H1 (cell line): Measurements from ENCODE around the gene CRYBG3. TPM values are rescaled to one million over a fixed set of nuclear protein-coding genes. Genes with fewer than 3 reads are reported as not detected.

ENCODE experiments used
- CTCF ChIA-PET: fragments of 300-600 bp; sonication (Branson Sonifier 250); formaldehyde crosslinking; loops from one replicate; lab custom pipeline; 2021; ENCODE audit not compliant: partially characterized antibody; lab: Charles Lee
- POLR2A ChIA-PET: fragments of 300-600 bp; sonication (Branson Sonifier 250); formaldehyde crosslinking; loops from one replicate; lab custom pipeline; 2021; ENCODE audit warnings: inconsistent platforms; ENCODE audit not compliant: partially characterized antibody; lab: Charles Lee
- DNase-seq, 2 experiments: peaks; one replicate each; pipeline versions ENCODE4 v3.0.0 to v3.0.0-alpha.2; 2010 to 2022; ENCODE audit warnings: low spot score in 2 of 2, low read depth in 1 of 2, mixed read lengths in 1 of 2
- FAIRE-seq: peaks from 2 replicates; lab custom pipeline; 2011; peaks lifted over from hg19 to GRCh38; lab: Jason Lieb, UNC
- H2AFZ ChIP-seq: 2 replicates; pipeline ENCODE4 v1.8.1; 2012; ENCODE audit warnings: low read length, inconsistent platforms
- H2AK5ac ChIP-seq: 2 replicates; pipeline ENCODE4 v1.6.1; 2013; ENCODE audit warnings: low read depth, low read length
- H2BK120ac ChIP-seq: replicated peaks from 2 replicates; pipeline ENCODE3; 2013; ENCODE audit warnings: low read depth, low read length, inconsistent platforms
- H2BK12ac ChIP-seq: 2 replicates; pipeline ENCODE4 v1.6.1; 2013; ENCODE audit warnings: low read depth, low read length
- H2BK15ac ChIP-seq: 2 replicates; pipeline ENCODE4 v1.6.1; 2013; ENCODE audit warnings: low read length
- H2BK20ac ChIP-seq: 2 replicates; pipeline ENCODE4 v1.6.1; 2013; ENCODE audit warnings: low read length
- H2BK5ac ChIP-seq: 2 replicates; pipeline ENCODE4 v1.6.1; 2013; ENCODE audit warnings: low read depth, low read length
- H3K14ac ChIP-seq: 2 replicates; pipeline ENCODE4 v1.6.1; 2013; ENCODE audit warnings: inconsistent platforms; ENCODE audit not compliant: insufficient read length
- H3K18ac ChIP-seq: 2 replicates; pipeline ENCODE4 v1.6.1; 2013; ENCODE audit warnings: low read length; ENCODE audit errors: extremely low read depth
- H3K23ac ChIP-seq: 2 replicates; pipeline ENCODE4 v1.6.1; 2013; ENCODE audit warnings: inconsistent platforms; ENCODE audit not compliant: insufficient read length
- H3K23me2 ChIP-seq: 2 replicates; pipeline ENCODE4 v1.6.1; 2013; ENCODE audit warnings: low read depth, low read length
- H3K27ac ChIP-seq: 2 replicates; pipeline ENCODE4 v1.6.1; 2011; ENCODE audit warnings: low read depth, low read length, inconsistent platforms
- H3K27me3 ChIP-seq, 4 experiments: replicated peaks in 1 of 4; 1 replicate in 1 of 4; 2 replicates in 3 of 4; pipeline versions ENCODE4 v1.6.1 to v1.8.1; 2011 to 2013; ENCODE audit warnings: low read length in 3 of 4, mild to moderate bottlenecking in 3 of 4, inconsistent platforms in 2 of 4, mixed read lengths in 2 of 4, moderate library complexity in 1 of 4; ENCODE audit not compliant: control insufficient read depth in 3 of 4, insufficient read depth in 3 of 4; ENCODE audit errors: extremely low read depth in 1 of 4
- H3K36me3 ChIP-seq, 4 experiments: 2 replicates each; pipeline versions ENCODE4 v1.6.1 to v1.8.1; 2011 to 2013; ENCODE audit warnings: mild to moderate bottlenecking in 4 of 4, low read length in 3 of 4, moderate library complexity in 2 of 4, control low read depth in 1 of 4, inconsistent platforms in 1 of 4; ENCODE audit not compliant: insufficient read depth in 4 of 4, control insufficient read depth in 2 of 4
- H3K4ac ChIP-seq: replicated peaks from 2 replicates; pipeline ENCODE3; 2013; ENCODE audit warnings: low read length, low read depth, mixed read lengths, inconsistent platforms; ENCODE audit not compliant: insufficient read length
- H3K4me1 ChIP-seq, 4 experiments: replicated peaks in 1 of 4; 1 replicate in 1 of 4; 2 replicates in 3 of 4; pipeline versions ENCODE4 v1.6.1 to v1.8.1; 2011 to 2013; ENCODE audit warnings: low read length in 3 of 4, inconsistent platforms in 2 of 4, mixed read lengths in 1 of 4; ENCODE audit not compliant: insufficient read depth in 4 of 4, control insufficient read depth in 3 of 4
- H3K4me2 ChIP-seq, 2 experiments: 2 replicates each; pipeline versions ENCODE4 v1.6.1 to v1.8.1; 2011 to 2013; ENCODE audit warnings: low read depth in 2 of 2, low read length in 2 of 2, control low read depth in 1 of 2, inconsistent platforms in 1 of 2, mild to moderate bottlenecking in 1 of 2; ENCODE audit not compliant: insufficient read depth in 1 of 2
- H3K4me3 ChIP-seq, 4 experiments: fragments of 200-600, 300-600 bp in 1 of 4; sonication (generic), shearing (Covaris generic), sonication (Bioruptor Twin) in 1 of 4; 2 replicates each; pipeline versions ENCODE4 v1.5.1 to v1.8.1; 2011 to 2016; ENCODE audit warnings: low read length in 4 of 4, low read depth in 3 of 4, control low read depth in 2 of 4, inconsistent platforms in 2 of 4, mild to moderate bottlenecking in 2 of 4, mixed read lengths in 1 of 4, moderate library complexity in 1 of 4; ENCODE audit not compliant: insufficient read depth in 2 of 4; ENCODE audit errors: extremely low read depth in 1 of 4
- H3K56ac ChIP-seq: replicated peaks from 2 replicates; pipeline ENCODE3; 2013; ENCODE audit warnings: low read depth, mild to moderate bottlenecking, mixed read lengths, low read length, inconsistent platforms; ENCODE audit not compliant: insufficient read length
- H3K79me1 ChIP-seq: 2 replicates; pipeline ENCODE4 v1.6.1; 2013; ENCODE audit warnings: low read depth, low read length, control low read depth
- H3K79me2 ChIP-seq, 2 experiments: 2 replicates each; pipeline versions ENCODE4 v1.6.1 to v1.8.1; 2012 to 2013; ENCODE audit warnings: low read length in 2 of 2, mild to moderate bottlenecking in 2 of 2, inconsistent platforms in 1 of 2; ENCODE audit not compliant: insufficient read depth in 2 of 2, control insufficient read depth in 1 of 2
- H3K9ac ChIP-seq, 4 experiments: replicated peaks in 1 of 4; 1 replicate in 1 of 4; 2 replicates in 3 of 4; pipeline versions ENCODE4 v1.6.1 to v1.8.1; 2011 to 2013; ENCODE audit warnings: low read depth in 3 of 4, low read length in 3 of 4, control low read depth in 2 of 4, mild to moderate bottlenecking in 2 of 4, moderate library complexity in 2 of 4, inconsistent platforms in 1 of 4; ENCODE audit errors: extremely low read depth in 1 of 4
- H3K9me3 ChIP-seq, 2 experiments: 2 replicates each; pipeline versions ENCODE4 v1.6.1 to v1.8.1; 2012 to 2013; ENCODE audit warnings: mild to moderate bottlenecking in 2 of 2, moderate library complexity in 2 of 2, control low read depth in 1 of 2, inconsistent platforms in 1 of 2, low read depth in 1 of 2, low read length in 1 of 2, mixed read lengths in 1 of 2; ENCODE audit not compliant: insufficient read depth in 2 of 2
- H4K20me1 ChIP-seq, 2 experiments: replicated peaks in 1 of 2; 2 replicates each; pipeline versions ENCODE3 to v1.8.1; 2011 to 2013; ENCODE audit warnings: inconsistent platforms in 2 of 2, low read length in 2 of 2, mild to moderate bottlenecking in 1 of 2; ENCODE audit not compliant: insufficient read depth in 2 of 2, control insufficient read depth in 1 of 2
- H4K5ac ChIP-seq: 2 replicates; pipeline ENCODE4 v1.6.1; 2013; ENCODE audit warnings: low read length, low read depth, mixed read lengths, inconsistent platforms; ENCODE audit not compliant: insufficient read length
- H4K8ac ChIP-seq: 2 replicates; pipeline ENCODE4 v1.8.0; 2013; ENCODE audit warnings: mild to moderate bottlenecking, moderate library complexity, low read length, inconsistent platforms; ENCODE audit not compliant: insufficient read depth; ENCODE audit errors: extremely low read depth
- H4K91ac ChIP-seq: replicated peaks from 2 replicates; pipeline ENCODE3; 2013; ENCODE audit warnings: low read length, mixed read lengths, inconsistent platforms; ENCODE audit not compliant: insufficient read length
- RXRA ChIP-seq: IDR thresholded peaks from 2 replicates; pipeline ENCODE4 v1.6.1; 2011; ENCODE audit warnings: low read depth, mild to moderate bottlenecking, low read length, moderate library complexity; ENCODE audit not compliant: insufficient read depth
- SRF ChIP-seq: IDR thresholded peaks from 2 replicates; pipeline ENCODE4 v1.6.1; 2011; ENCODE audit warnings: mild to moderate bottlenecking, low read depth, low read length, moderate library complexity
- WGBS, 2 experiments: shearing (Covaris generic) in 1 of 2; methylation state at CpG; one replicate each; pipeline versions ENCODE4 v1.1.6 to v1.1.7; 2013 to 2015; ENCODE audit warnings: low lambda C conversion rate in 2 of 2, mixed read lengths in 2 of 2, inconsistent platforms in 1 of 2, low coverage in 1 of 2, missing lambda C conversion rate in 1 of 2; ENCODE audit not compliant: insufficient replicate concordance in 2 of 2, insufficient coverage in 1 of 2, insufficient read length in 1 of 2; ENCODE audit errors: extremely low coverage in 1 of 2, missing lambda C conversion rate in 1 of 2; 5-methylcytosine and 5-hydroxymethylcytosine counted together
- polyA plus RNA-seq, 7 experiments: library from polyadenylated mRNA; depleted of rRNA in 3 of 7; stranded (reverse) in 5 of 7; unstranded in 2 of 7; fragments of >200 nt in 5 of 7; fragments of 200-250 nt in 2 of 7; gene quantifications; 1 replicate in 5 of 7; 2 replicates in 1 of 7; 4 replicates in 1 of 7; pipeline versions ENCODE4 v1.2.1 to v1.2.3, GENCODE V29; 2011 to 2013; ENCODE audit warnings: missing spikeins in 2 of 7, mixed read lengths in 2 of 7
- total RNA-seq: library from RNA; stranded (reverse); fragmentation: NEBNext Ultra II Directional; extraction: Animal tissue kit (Norgen Biotek cat#: 25700); gene quantifications from 2 replicates; pipeline ENCODE4 v1.2.1, GENCODE V29; 2021

The CRYBG3 gene
- total and polyA plus RNA-seq, 2 of the 8 experiments (the other 6 are each of a cell fraction or from before 2014, with no cell fraction given), result 2.1 to 8.0 TPM

GRCh38 chr3:97987306-97987705 lies 165.5 kb downstream of the CRYBG3 start:
- no peaks in the 10 kb centered on the region for H3K27me3 ChIP-seq
- no peak overlapping the region for H2AK5ac ChIP-seq
- H2AFZ ChIP-seq, result no peak overlapping the region
- no peak overlapping the region for H2BK12ac ChIP-seq
- no peak overlapping the region for H3K27ac ChIP-seq
- H2BK120ac ChIP-seq, result no peak overlapping the region
- 90% methylated on average over 2 of the region's 2 CpGs; no CpG with 5 or more reads in 1 of the 2 experiments for WGBS, 2 experiments
- H4K5ac ChIP-seq, result no peak overlapping the region
- H3K4me1 ChIP-seq, result no peaks in the 10 kb centered on the region
- H2BK15ac ChIP-seq, result no peak overlapping the region
- no peak overlapping the region for H3K4ac ChIP-seq
- H4K8ac ChIP-seq, result no peak overlapping the region
- H3K79me2 ChIP-seq, result no peaks in the 10 kb centered on the region
- no peak overlapping the region for H3K9ac ChIP-seq
- no peaks in the 10 kb centered on the region for H3K9me3 ChIP-seq
- H3K4me2 ChIP-seq, result no peak overlapping the region
- no peaks in the 10 kb centered on the region for H3K79me1 ChIP-seq
- ChIA-PET POLR2A (no interaction called here), CTCF (interaction anchor here (0.8 kb wide), 1 partner anchor 19 kb away, joined by 3 read pairs; no protein-coding TSS in a partner anchor)
- peaks cover 0 to 10% of the 10 kb centered on the region in 2 experiments for H4K20me1 ChIP-seq
- FAIRE-seq (no peak), DNase-seq (no peak)
- no peak overlapping the region for H2BK5ac ChIP-seq
- no peak overlapping the region for H3K56ac ChIP-seq
- H2BK20ac ChIP-seq, result no peak overlapping the region
- no peak overlapping the region for H3K18ac ChIP-seq
- no peak overlapping the region for H3K23ac ChIP-seq
- no peak overlapping the region for H3K4me3 ChIP-seq
- H3K14ac ChIP-seq, result no peak overlapping the region
- H3K23me2 ChIP-seq, result peaks cover 11% of the 10 kb centered on the region; the same call in 1 of the 2 replicates
- H4K91ac ChIP-seq, result no peak overlapping the region
- no peaks in the 10 kb centered on the region for H3K36me3 ChIP-seq
- no peak for TF ChIP-seq RXRA
- no peak for TF ChIP-seq SRF
